Renal pelvis (tissue), 4 donors: ENCODE data around the gene UNC5A. TPM values are rescaled to one million over a fixed set of nuclear protein-coding genes. Genes with fewer than 3 reads are reported as not detected.

Experiments used
- DNase-seq: peaks from one replicate; pipeline ENCODE4 v3.0.0-alpha.2; 2013
- polyA plus RNA-seq, 3 donors: library from polyadenylated mRNA; unstranded; fragments of 120-200 nt; gene quantifications; one replicate each; pipeline ENCODE4 v1.2.1, GENCODE V29; 2013; ENCODE audit not compliant: insufficient read length in 3 of 3

UNC5A gene
- polyA plus RNA-seq, 3 donors, result 0.13 to 0.43 (median 0.34) TPM

DNA sequence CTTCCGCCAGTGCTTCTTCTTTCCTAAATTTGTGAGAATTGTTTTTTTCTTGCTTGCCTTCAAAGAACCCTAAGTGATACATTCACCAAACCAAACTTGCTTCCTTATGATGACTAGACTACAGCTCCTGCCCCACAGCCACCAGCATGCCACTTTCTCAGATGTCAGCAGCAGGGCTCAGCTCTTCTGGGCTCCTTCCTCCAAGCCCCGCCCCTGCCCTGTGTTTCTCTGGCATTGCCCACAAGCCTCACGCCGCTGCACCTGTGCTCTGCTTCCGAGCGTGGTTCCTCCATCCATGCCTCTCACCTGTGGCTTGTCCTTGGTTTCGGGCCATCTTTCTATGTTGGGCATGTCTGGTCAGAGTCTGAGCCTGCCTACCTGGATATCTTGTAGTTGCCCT, 10.6 kb downstream of the UNC5A start:
- DNase-seq, result no peak

DNA sequence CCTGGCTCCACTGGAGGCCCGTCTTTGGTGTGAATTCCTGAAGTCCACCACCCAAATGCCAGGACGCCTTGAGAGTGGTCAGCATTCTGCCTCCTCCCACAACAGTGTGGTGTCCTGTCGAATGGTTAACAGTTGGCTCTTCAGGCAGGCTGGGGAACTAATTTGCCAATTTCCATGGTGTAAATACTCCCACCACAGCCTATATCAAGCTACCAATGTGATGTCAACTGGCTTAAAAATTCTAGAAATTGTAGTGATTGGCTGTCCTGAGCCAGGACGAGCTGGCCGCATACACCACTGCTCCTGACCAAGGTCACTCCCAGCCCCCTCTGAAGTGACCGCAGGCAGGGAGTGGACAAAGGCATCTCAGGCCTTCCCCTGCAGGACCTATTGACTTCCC, 11.1 kb downstream of the UNC5A start:
- no peak for DNase-seq

DNA sequence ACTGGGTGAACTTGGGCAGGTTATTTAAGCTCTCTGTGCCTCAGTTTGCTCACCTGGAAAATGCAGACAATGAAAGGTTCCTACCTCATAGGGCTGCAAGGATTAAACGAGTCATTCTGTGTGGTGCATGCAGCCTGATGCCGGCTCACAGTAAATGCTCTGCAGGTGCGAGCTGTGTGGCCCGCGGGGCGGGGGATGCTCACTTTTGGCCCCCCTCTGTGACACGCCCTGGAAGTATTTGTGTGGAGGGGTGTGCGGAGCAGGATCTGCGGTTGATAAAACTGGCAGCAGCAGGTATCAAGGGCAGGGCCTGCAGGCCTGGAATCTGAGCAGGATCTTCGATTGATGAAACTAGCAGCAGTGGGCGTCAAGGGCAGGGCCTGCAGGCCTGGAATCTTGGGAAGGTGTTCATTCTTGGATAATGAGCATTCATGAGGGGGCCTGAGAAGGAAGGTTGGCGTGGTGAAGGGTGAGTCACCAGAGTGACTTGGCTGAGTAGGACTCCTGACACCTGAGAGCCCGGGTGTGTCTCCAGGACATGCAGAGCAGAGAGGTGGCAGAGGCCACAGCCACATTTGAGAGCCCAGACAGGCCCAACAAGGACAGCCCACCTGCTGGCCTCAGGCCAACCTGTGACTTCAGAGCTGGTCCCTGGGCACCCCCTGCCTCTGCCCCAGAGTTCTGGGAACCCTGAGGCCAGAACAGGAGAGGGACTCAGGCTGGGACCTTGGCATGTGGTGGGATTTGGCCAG, 11.9 kb downstream of the UNC5A start:
- no peak for DNase-seq

DNA sequence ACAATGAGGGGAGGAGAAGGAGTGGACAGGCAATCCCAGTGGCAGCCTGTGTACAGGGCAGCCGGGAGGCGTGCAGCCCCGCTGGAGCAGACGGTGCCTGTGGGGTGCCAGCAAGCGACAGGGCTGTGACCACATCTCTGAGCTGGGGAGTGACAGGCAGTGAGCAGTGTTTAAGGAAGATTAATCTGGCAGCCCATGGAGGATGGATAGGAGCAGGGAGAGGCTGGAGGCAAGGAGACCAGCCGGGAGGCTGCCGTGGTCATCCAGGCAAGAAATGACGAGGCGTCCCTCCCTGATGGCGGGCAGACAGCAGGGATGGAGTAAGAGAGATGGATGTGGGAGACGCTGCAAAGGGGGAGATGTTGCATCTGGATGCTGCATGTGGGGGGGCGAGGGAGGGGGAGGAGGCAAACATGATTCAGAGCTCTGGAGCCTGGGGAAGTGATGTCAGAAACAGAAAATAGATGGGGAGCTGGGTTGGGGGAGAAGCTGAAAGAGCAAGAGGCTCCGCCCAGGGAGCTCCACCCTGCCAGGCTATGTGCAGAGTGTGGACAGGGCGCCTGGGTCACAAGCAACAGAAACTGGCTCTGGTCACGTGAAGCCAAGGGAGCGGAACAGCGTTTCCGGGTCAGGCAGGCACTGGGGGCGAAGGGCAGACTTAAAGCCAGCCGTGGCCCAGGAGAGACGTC, 12.6 kb downstream of the UNC5A start:
- no peak for DNase-seq

DNA sequence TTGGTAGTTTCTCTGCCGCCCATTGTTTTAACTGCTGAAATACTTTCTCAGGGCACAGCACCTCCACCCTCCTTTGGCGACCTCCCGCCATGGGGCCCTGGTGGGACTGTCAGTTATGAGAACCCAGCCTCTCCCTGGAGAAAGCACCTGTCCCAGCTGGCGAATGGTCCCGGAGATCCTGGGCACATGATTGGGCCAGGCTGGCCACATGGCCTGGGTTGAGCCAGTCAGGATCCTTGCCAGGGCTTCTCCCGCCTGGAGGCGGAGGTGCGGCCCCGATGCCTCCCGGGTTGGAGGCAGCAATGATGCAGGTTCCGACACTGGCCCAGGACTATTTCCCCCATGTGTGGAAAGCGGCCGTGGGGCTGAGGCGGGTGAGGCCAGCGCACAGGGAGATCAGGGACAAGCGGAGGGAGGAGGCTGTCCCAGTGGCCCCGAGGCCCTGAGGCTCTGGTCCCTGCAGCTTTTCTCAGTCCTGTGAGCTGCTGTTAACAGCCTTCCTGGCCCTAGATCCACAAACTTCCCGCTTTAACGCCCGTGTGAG, 13.6 kb downstream of the UNC5A start:
- no peak for DNase-seq

DNA sequence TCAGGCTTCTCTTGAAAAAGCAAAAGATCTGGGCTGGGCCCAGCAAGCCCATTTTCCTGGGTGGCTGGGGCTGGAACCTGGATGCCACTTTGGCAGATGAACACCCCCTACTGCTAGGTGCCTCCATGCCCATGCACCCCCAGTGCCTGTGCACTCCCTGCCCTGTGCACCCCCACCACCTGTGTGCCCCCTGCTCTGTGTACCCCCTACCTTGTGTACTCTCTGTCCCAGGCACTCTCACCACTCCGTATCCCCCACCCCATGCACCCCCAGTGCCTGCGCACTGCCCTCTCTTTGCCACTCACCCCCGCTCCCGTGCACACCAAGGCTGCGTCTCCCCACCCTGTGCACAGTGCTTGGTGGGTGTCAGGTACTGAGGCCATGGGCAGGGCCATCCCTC, 14.2 kb downstream of the UNC5A start:
- DNase-seq, result no peak

DNA sequence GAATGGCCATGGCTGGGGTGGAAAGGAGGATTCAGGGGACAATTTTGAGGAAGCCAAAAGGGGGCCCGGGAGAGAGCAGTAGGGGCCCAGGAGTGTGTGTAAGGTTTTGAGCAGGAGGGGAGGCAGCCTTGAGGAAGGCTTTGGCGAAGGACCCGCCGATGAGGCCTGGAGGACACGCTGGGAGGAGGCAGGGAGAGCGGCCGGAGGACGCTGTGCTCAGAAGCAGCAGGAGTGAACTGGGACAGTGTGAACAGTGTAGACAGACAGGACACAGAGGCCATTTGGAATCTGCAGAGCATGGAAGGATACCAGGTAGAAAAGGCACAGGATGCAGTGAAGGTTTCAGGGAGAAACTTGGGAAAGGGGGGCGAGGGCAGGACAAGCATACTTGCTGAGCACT, 14.9 kb downstream of the UNC5A start:
- no peak for DNase-seq

DNA sequence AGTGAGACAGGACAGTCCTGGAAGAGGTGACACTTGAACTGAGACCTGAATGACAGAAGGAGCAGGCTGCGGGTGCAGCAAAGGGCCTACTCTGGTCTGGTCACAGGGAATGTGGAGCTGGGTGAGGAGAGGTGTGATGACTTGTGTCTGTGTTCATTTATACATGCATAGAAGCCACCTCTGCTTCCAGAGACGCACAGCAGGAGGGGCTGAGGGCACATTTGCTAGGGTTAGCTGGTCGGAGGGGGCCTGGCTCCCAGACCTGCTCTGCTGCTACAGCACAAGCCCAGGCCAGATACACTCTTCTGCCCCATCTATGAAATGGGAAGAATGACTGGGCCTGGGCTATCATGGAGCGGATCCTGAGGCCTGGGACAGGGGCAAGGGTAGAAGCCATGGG, 15.6 kb downstream of the UNC5A start:
- DNase-seq, result no peak

DNA sequence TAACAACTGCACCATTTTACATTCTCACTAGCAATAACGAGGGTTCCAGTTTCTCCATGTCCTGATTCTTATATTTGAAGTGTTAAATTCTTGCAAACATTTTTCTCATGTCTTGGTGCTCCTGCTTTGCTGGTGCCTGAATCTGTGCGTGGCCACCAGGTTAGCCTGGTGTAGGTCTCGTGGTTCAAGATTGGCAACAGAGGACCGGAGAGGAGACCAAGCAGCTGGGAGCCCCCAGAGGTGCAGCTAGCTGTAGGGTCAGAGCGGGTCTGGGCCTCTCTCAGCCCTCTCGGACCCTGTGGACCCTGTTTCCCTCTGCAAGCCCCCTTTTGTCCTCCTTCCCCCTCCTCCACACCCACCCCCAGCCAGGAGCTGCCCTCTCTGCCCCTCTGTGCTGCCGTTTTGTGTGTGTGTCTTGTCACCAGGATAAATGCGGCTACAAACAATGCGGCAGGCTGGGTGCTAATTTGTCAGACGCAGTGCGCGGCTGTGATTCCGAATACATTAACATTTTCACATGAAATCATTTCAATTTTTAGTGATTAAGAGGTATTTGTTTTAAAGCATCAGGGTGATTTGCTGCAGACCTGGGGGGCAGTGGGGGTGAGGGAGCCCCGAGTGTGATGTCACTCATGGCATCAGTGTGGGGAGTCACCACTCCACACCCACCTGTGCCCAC, 17.5 kb downstream of the UNC5A start:
- no peak for DNase-seq

DNA sequence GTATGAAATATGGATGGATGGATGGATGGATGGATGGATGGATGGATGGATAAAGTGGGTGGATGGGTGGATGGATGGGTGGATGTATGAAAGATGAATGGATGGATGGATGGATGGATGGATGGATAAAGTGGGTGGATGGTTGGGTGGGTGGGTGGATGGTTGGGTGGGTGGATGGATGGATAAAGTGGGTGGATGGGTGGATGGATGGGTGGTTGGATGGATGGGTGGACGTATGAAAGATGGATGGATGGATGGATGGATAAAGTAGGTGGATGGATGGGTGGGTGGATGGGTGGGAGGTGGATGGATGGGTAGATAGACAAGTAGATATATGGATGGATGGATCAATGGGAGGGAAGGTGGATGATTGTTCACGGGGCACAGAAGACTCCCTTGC, 19.0 kb downstream of the UNC5A start:
- DNase-seq, result no peak

DNA sequence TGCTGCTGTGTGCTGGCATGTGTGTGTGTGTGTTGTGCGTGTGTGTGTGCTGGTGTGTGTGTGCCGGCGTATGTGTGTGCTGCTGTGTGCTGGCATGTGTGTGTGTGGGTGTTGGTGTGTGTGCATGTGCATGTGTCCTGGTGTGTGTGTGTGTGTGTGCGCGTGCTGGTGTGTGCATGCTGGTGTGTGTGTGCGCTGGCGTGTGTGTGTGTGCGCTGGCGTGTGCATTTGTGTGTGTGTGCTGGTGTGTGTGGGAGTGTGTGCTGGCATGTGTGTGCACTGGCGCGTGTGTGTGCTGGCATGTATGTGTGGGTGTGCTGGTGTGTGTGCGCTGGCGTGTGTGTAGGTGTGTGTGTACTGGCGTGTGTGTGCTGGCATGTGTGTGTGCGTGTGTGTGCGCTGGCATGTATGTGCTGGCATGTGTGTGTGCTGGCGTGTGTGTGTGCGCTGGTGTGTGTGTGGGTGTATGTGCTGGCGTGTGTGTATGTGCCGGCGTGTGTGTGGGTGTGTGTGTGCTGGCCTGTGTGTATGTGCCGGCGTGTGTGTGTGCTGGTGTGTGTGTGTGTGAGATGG, 20.1 kb downstream of the UNC5A start:
- no peak for DNase-seq

DNA sequence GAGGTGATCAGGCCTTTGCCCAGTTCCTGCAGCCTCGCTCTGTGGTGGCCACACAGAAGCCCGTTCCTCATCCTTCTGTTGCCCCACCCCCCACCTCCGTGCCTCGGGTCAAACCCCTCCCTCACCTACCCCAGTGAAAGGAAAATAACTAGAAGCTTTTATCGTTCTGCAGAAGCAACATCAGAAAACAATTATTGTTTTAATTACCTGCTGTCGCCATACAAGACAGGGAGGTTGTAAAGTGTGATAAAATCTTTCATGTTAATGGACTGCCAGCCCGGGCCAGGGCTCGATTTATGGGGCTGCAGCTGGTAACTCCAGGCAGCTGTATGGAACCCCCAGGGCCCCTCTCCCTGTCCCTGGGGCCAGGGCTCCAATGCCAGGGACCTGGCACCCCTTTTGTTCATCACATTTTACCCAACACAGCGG, 20.6 kb downstream of the UNC5A start:
- no peak for DNase-seq

DNA sequence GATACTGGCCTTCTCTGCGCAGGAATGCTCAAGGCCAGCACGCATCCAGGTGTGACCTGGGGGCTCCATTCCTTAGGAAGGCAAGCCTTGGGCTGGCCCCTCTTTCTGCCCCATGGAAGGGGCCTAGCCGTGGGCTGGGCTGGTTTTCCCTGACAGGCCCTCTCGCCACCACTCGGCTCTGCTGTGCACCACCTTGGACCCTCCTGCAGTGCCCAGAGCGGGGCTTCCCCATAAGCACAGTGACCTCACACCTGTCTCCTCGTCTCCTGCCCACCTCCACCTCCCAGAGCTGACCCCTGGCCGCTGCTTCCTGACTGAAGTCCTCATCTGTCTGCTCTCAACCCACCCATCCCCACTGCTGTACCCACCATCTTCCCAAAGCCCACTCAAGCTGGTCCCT, 21.1 kb downstream of the UNC5A start:
- DNase-seq, result no peak

DNA sequence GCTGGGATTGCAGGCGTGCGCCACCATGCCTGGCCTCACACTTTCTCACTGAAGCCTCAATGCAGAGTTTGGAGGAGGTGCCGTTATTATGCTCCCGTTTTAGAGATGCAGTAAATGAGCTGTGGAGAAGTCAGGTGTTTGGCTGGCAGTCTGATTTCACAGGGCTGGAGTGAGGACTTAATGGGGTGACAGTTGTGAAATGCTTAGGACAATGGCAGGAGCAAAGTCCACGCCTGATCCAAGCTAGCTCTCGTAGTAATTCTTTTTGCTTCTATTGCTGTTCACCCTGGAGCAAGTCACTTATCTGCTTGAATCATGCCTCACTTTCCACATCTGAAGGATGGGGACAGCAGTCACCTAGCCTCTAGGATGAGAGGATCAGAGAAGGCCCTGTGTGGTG, 21.8 kb downstream of the UNC5A start:
- no peak for DNase-seq

DNA sequence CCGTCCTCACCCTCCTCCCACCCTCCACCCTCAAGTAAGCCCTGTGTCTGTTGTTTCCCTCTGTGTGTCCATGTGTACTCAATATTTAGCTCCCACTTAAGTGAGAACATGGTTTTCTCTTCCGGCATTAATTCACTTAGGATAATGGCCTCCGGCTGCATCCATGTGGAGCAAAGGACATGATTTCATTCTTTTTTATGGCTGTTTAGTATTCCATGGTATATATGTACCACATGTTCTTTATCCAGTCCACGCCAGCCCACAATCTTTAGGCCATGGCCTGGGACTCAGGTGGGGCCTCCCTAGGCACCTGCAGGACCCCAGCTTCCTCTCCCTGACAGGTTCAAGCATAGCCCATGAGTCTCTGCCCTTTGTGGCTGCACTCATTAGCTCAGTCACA, 22.9 kb downstream of the UNC5A start:
- DNase-seq, result no peak

DNA sequence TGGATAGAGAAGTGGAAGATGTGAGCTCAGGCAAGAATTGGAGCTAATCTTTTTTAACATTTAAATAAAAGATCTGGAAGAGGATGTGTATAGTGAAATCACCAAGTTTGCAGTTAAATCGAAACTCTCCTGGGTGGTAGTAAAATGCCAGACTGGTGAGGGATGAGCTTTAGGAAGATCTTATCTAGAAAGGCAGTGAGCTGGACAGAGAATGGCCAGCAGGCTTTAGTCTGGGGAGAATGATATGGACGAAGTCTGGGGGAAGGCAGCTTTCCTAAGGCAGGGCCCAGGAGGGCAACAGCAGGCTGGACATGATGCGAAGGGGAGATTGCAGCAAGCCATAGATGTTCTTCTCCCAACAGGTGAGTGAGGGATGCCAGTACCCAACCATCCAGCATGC, 25.6 kb downstream of the UNC5A start:
- DNase-seq, result no peak

DNA sequence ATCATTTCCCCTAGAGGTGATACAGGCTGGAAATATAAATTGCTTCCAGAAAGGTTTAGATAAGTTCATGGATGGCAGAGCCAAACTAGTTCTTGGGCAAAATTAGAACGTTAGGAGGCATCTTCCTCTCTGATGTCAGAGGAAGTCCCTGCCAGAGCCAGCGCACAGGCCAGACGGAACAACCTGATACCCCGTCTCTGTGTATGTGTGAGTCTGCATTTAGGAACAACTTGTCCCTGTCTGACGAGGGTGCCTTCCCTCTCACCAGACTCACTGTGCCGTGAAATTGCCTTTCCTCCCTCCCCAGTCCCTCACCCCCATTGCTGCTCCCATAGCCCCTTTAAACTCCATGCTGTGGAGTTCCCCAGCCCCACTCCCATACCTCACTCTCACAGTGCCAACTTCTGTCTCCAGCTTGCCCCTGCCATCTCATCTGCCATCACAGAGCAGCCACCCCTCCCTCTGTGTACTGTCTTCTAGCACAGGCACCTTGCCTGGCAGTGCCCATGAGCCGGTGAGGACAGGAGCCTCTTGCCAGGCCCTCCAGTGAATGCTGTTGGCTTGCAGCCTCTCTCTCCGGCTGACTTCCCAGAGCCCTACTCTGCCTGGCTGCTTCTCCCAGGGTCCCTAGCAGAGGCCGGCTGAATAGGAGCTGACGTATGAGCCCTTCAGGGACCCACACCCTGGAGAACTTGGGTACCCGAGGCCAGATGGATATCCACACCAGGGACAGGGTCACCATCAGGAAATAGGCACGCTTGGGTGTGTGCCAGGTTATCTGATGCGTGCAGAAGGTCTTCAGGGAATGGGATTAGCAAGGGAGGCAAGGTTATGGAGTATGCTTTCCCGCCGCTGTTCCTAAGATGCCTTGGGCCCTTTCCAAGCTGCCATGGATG, 26.7 kb downstream of the UNC5A start:
- DNase-seq, result no peak

DNA sequence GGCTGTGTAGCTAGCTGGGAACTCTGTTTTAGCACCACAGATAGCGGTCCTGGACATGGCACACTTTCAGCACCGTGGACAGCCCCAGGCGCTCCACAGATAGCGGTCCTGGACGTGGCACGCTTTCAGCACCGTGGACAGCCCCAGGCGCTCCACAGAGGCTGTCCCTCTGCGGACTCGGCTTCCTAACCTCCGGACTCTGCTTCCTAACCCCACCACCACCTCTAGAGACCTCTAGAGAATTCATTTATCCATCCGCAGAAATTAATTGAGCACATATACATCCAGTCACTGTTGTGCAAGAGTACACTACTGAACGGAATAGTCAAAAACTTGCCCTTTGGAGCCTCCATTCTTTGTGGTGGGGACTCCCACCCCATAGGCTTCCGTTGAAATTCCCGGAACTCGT, 27.4 kb downstream of the UNC5A start:
- peak; percentile 95 for DNase-seq

DNA sequence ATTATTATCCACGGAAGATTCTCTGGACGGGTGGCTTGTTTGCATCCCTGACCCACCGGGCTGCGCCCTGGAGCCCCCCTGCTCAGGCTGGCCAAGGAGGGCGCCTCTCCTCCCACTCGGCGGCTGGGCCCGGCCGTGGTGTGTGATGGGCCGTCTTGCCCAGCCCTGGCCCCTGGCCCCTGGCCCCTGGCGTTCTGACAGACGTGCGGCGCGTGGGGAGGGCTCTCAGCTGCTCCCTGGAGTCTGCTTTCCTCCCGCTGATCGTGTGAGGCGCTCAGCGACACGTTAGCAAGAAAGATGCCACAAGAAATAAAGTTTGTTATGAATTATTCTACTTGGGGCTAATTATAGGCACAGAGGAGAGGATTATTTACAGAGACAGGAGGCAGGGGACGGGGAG, 33.3 kb downstream of the UNC5A start:
- no peak for DNase-seq

DNA sequence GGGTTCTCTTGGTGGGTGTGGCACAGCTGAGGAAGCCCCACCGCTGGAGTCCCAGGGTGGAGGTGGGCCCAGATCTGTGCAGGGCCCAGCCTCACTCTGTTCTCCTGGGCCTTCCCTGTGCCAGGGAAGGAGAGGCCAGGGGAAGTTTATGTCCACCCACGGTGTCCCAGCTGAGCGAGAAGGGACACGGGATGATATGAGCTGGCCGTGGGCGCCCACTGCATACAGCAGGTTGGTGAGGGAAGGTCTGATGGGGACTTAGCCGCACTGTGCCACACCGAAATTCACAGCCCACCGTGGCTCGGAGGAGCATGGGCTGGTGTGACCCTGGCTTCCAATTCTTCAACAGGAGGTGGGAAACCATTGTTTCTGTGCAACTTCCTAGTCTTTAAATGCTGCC, 33.9 kb downstream of the UNC5A start:
- DNase-seq, result no peak

DNA sequence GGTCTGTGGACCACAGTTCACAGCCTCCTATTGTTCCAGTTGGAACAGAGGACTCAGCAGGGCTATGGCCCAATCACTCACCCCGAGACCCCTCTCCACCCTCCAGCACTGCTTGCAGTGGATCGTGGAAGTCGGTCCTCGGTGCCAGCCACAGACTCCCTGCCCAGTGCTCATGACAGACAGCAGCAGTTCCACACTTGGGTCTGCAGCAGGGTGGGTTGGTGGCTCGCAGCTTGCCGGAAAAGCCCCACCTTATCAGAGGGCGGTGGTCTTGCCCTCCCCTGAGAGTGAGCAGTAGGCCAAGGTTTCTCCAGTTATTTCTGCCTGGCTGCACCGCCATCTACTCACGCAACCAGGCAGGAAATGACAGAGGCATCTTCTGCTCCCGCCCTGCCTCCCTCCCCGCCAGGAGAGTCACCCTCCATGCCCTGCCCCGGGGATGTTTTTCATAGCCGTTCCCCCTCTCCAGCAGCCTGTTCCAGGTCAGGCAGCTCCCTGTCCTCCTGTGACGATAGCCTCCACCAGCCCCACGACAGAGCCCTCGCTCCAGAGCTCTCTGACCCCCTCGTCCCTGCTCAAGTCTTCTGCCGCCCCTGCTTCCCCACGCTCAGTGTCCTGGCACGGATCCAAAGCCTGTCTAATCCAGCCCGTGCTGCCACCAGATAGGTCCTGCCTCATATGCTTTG, 34.5 kb downstream of the UNC5A start:
- DNase-seq, result peak; percentile 20
